ENCODE measurements around the gene NOPCHAP1.

DNA sequence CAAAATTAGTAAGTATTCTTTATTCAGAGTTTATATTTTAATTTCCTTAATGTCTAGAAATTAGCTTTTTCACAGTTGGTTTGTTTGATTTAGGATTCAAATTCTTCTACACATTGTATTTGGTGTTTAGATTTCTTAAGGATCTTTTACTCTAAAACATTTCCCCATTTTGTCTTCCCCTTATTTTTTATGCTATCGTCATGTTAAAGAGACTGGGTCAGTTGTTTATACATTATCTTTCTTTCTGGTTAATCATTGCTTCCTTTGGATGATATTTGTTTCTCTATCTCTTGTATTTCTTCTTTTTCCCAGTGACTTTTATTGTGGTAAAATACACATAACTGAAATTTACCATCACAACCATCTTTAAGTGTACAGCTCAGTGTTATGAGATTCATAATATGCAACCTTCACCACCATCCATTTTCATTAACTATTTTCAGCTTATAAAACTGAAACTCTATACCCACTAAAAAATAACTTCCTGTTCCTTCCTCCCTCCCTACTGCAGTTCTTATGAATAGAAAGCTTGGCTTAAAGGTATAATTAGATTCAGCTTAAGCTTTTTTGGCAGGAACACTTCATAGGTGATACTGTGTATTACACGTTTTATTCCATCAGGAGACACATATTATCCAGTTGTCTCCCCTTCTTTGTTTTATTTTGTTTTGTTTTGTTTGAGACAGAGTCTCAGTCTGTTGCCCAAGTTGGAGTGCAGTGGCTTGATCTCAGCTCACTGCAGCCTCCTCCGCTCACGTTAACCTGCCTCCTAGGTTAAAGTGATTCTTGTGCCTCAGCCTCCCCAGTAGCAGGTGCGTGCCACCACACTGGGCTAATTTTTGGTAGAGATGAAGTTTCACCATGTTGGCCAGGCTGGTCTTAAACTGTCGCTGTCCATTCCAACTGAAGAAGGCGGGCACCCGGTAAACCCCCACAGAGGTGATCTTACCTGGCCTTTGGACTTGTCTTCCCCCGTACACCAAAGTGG is 45.0 kb downstream of the NOPCHAP1 start:
- TF ChIP-seq, protein P1, sequence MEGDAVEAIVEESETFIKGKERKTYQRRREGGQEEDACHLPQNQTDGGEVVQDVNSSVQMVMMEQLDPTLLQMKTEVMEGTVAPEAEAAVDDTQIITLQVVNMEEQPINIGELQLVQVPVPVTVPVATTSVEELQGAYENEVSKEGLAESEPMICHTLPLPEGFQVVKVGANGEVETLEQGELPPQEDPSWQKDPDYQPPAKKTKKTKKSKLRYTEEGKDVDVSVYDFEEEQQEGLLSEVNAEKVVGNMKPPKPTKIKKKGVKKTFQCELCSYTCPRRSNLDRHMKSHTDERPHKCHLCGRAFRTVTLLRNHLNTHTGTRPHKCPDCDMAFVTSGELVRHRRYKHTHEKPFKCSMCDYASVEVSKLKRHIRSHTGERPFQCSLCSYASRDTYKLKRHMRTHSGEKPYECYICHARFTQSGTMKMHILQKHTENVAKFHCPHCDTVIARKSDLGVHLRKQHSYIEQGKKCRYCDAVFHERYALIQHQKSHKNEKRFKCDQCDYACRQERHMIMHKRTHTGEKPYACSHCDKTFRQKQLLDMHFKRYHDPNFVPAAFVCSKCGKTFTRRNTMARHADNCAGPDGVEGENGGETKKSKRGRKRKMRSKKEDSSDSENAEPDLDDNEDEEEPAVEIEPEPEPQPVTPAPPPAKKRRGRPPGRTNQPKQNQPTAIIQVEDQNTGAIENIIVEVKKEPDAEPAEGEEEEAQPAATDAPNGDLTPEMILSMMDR (IDR thresholded peaks at IDR 0.05), result no peak
- TF ChIP-seq EZH2 (IDR thresholded peaks at IDR 0.05; ENCODE audit: borderline replicate concordance, insufficient read depth, low read depth, low read length, poor library complexity, severe bottlenecking), result no peak

Measured in B cell (primary cell).